GM23338 (cell line): ENCODE data around the gene PGAP1.

Experiments used
- CTCF ChIP-seq, 2 experiments: fragments of 200-600 bp in 1 of 2; sonication (generic) in 1 of 2; conservative IDR thresholded peaks; 2 replicates each; pipeline versions ENCODE4 v1.5.1 to v1.6.1; 2016 to 2017; ENCODE audit warnings: antibody characterized with exemption in 2 of 2, low read depth in 2 of 2, mild to moderate bottlenecking in 2 of 2, moderate library complexity in 1 of 2
- EZH2 ChIP-seq: fragments of 200-600 bp; sonication (generic); IDR thresholded peaks from one replicate; pipeline ENCODE4 v1.8.0; 2017; ENCODE audit warnings: antibody characterized with exemption, mild to moderate bottlenecking, low read depth; ENCODE audit not compliant: unreplicated experiment
- JUNB ChIP-seq: IDR thresholded peaks from one replicate; pipeline ENCODE4 v1.6.1; 2016; ENCODE audit warnings: antibody characterized with exemption; ENCODE audit not compliant: unreplicated experiment
- POLR2AphosphoS5 ChIP-seq: IDR thresholded peaks from 2 replicates; pipeline ENCODE4 v1.6.1; 2016; ENCODE audit warnings: antibody characterized with exemption, low read depth

DNA sequence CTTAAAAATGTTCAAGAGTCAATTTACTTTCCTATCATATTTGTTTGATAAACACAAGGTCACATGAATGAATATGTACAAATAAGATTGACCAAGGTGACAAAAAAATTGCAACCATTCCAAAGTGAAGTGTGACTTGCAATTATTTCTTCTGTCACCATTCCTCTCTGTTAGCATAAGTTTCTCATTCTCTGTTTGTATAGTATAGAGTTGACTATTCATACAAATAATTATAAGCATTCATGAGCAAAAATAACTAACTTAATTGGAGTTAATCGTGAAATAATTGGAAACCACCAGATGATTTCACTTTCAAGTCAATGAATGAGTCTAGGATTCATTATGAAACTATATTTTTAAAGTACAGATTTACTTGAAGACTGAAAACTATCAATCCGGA, 42.1 kb downstream of the PGAP1 start:
- TF ChIP-seq CTCF (conservative IDR thresholded peaks at IDR 0.05; ENCODE audit: low read depth in 2 of 2) (no peak), EZH2 (no peak), JUNB (no peak), POLR2AphosphoS5 (no peak)
